HCT116 (cell line): Measurements from ENCODE around the gene ZDHHC19. TPM values are rescaled to one million over a fixed set of nuclear protein-coding genes. Genes with fewer than 3 reads are reported as not detected.
"Not testable (repeated sequence)": the region's sequence is repeated elsewhere in the genome, so short reads cannot be mapped to it uniquely, and the experiment has no call there.

Experiments used
- ATAC-seq: fragments of 200-7000 bp; cut with Tn5 transposase; 2 replicates; pipeline ENCODE4 v1.9.1; 2020; ENCODE audit warnings: mild to moderate bottlenecking, moderate library complexity
- BruUV-seq: library from RNA; stranded (reverse); fragments of 400-500 nt; replicated peaks from 2 replicates; lab custom pipeline; 2021; lab: Mats Ljungman, UMichigan
- CTCF ChIA-PET: fragments of 300-600 bp; sonication (Branson Sonifier 250); formaldehyde crosslinking; loops from one replicate; lab custom pipeline; 2021; ENCODE audit warnings: antibody characterized with exemption; lab: Charles Lee
- POLR2A ChIA-PET: fragments of 300-600, 350-600 bp; sonication (Branson Sonifier 250); formaldehyde crosslinking; loops from one replicate; lab custom pipeline; 2021; ENCODE audit warnings: antibody characterized with exemption; lab: Charles Lee
- RAD21 ChIA-PET, 2 experiments: fragments of 300-600 bp; sonication (Branson Sonifier 250); formaldehyde crosslinking; loops; one replicate each; lab custom pipeline; 2023; ENCODE audit warnings: low total read pairs in 2 of 2; ENCODE audit not compliant: uncharacterized antibody in 2 of 2, unreplicated experiment in 2 of 2, low non-redundant PET in 1 of 2; lab: Charles Lee
- DNase-seq: peaks from one replicate; pipeline ENCODE4 v3.0.0-alpha.2; 2010; ENCODE audit warnings: low read depth, low spot score
- H2AFZ ChIP-seq: fragments of 200-600 bp; shearing (Covaris generic), sonication (generic); 2 replicates; pipeline ENCODE4 v1.6.1; 2017; ENCODE audit warnings: low read depth, mixed run types, mixed read lengths, antibody characterized with exemption, low read length; ENCODE audit not compliant: poor library complexity, severe bottlenecking
- H3K27ac ChIP-seq: 2 replicates; pipeline ENCODE4 v1.5.1; 2012; ENCODE audit warnings: low read depth, low read length
- H3K27me3 ChIP-seq: fragments of 200-600 bp; sonication (generic); 2 replicates; pipeline ENCODE4 v1.6.1; 2016; ENCODE audit warnings: mixed run types, low read length, mixed read lengths; ENCODE audit not compliant: insufficient read depth
- H3K36me3 ChIP-seq, 2 experiments: fragments of 200-500 bp in 1 of 2; fragments of 200-600 bp in 1 of 2; sonication (Bioruptor generic) in 1 of 2; sonication (generic) in 1 of 2; 2 replicates each; pipeline versions ENCODE4 v1.5.1 to v1.6.1; 2014 to 2016; ENCODE audit warnings: low read length in 2 of 2, inconsistent platforms in 1 of 2, mixed read lengths in 1 of 2, mixed run types in 1 of 2; ENCODE audit not compliant: insufficient read depth in 2 of 2, control insufficient read depth in 1 of 2
- H3K4me1 ChIP-seq, 2 experiments: fragments of 200-600 bp in 1 of 2; sonication (generic) in 1 of 2; 2 replicates each; pipeline versions ENCODE4 v1.5.1 to v1.6.1; 2012 to 2017; ENCODE audit warnings: low read length in 2 of 2, inconsistent platforms in 1 of 2, mild to moderate bottlenecking in 1 of 2, mixed read lengths in 1 of 2, mixed run types in 1 of 2, moderate library complexity in 1 of 2; ENCODE audit not compliant: insufficient read depth in 2 of 2, control insufficient read depth in 1 of 2
- H3K4me2 ChIP-seq: fragments of 200-600 bp; sonication (generic); 2 replicates; pipeline ENCODE4 v1.6.1; 2017; ENCODE audit warnings: mixed run types, low read length, mixed read lengths
- H3K4me3 ChIP-seq, 2 experiments: fragments of 200-600 bp in 1 of 2; sonication (generic) in 1 of 2; replicated peaks in 1 of 2; 2 replicates each; pipeline ENCODE4 v1.5.1; 2011 to 2016; ENCODE audit warnings: low read length in 2 of 2, control low read depth in 1 of 2, low read depth in 1 of 2, mild to moderate bottlenecking in 1 of 2, mixed read lengths in 1 of 2, mixed run types in 1 of 2
- H3K79me2 ChIP-seq: fragments of 200-600 bp; sonication (generic); 2 replicates; pipeline ENCODE4 v1.6.1; 2017; ENCODE audit warnings: mild to moderate bottlenecking, mixed run types, low read length, moderate library complexity, mixed read lengths; ENCODE audit not compliant: insufficient read depth
- H3K9ac ChIP-seq: fragments of 200-600 bp; sonication (generic); 2 replicates; pipeline ENCODE4 v1.6.1; 2016; ENCODE audit warnings: low read length, mixed read lengths
- H3K9me2 ChIP-seq: fragments of 200-600 bp; sonication (generic), shearing (Covaris generic); 2 replicates; pipeline ENCODE4 v1.6.1; 2017; ENCODE audit warnings: mixed run types, mild to moderate bottlenecking, moderate library complexity; ENCODE audit not compliant: insufficient read depth
- H3K9me3 ChIP-seq, 2 experiments: fragments of 200-500 bp in 1 of 2; fragments of 200-600 bp in 1 of 2; sonication (Bioruptor generic) in 1 of 2; sonication (generic) in 1 of 2; 2 replicates each; pipeline ENCODE4 v1.6.1; 2014 to 2017; ENCODE audit warnings: low read length in 2 of 2, mixed read lengths in 2 of 2, inconsistent platforms in 1 of 2, low read depth in 1 of 2, mild to moderate bottlenecking in 1 of 2, mixed run types in 1 of 2, moderate library complexity in 1 of 2; ENCODE audit not compliant: control insufficient read depth in 1 of 2, insufficient read depth in 1 of 2
- H4K20me1 ChIP-seq: fragments of 200-600 bp; sonication (generic), shearing (Covaris generic); 2 replicates; pipeline ENCODE4 v1.6.1; 2017; ENCODE audit warnings: mixed run types, mild to moderate bottlenecking, moderate library complexity; ENCODE audit not compliant: insufficient read depth
- CBX3 ChIP-seq: IDR thresholded peaks from 2 replicates; pipeline ENCODE4 v1.6.1; 2012; ENCODE audit warnings: low read depth
- ELF1 ChIP-seq: IDR thresholded peaks from 2 replicates; pipeline ENCODE4 v1.6.1; 2012; ENCODE audit warnings: low read depth, borderline replicate concordance
- EZH2phosphoT487 ChIP-seq: fragments of 200-600 bp; IDR thresholded peaks from 2 replicates; pipeline ENCODE4 v1.6.1; 2018; ENCODE audit warnings: antibody characterized with exemption, borderline replicate concordance
- JUND ChIP-seq: IDR thresholded peaks from 2 replicates; pipeline ENCODE4 v1.6.1; 2012
- POLR2A ChIP-seq: IDR thresholded peaks from 2 replicates; pipeline ENCODE4 v1.7.0; 2011; ENCODE audit warnings: borderline replicate concordance; ENCODE audit not compliant: insufficient read depth, insufficient read length; ENCODE audit errors: extremely low read depth
- intact Hi-C: fragments of 100-400 bp; cut with micrococcal nuclease; formaldehyde crosslinking; loops from 2 replicates; pipeline ENCODE4 v1.10.0; 2022
- total RNA-seq: library from RNA; stranded (reverse); gene quantifications from one replicate; pipeline ENCODE4 v1.2.1, GENCODE V29; 2021; ENCODE audit not compliant: unreplicated experiment
- TF ChIP-seq, protein P1 (sequence below), 3 experiments: fragments of 200-600 bp in 1 of 3; sonication (generic) in 1 of 3; IDR thresholded peaks in 2 of 3; conservative IDR thresholded peaks in 1 of 3; 2 replicates each; pipeline ENCODE4 v1.5.1; 2012 to 2017; ENCODE audit warnings: low read depth in 2 of 3, low read length in 2 of 3, antibody characterized with exemption in 1 of 3, borderline replicate concordance in 1 of 3, control low read depth in 1 of 3, mild to moderate bottlenecking in 1 of 3, mixed read lengths in 1 of 3, mixed run types in 1 of 3, moderate library complexity in 1 of 3; ENCODE audit not compliant: insufficient read depth in 1 of 3
- TF ChIP-seq, protein P2 (sequence below): IDR thresholded peaks from 2 replicates; pipeline ENCODE4 v1.6.1; 2012

ZDHHC19 gene
- total RNA-seq, 1 experiment from 2014 or later = not detected

DNA sequence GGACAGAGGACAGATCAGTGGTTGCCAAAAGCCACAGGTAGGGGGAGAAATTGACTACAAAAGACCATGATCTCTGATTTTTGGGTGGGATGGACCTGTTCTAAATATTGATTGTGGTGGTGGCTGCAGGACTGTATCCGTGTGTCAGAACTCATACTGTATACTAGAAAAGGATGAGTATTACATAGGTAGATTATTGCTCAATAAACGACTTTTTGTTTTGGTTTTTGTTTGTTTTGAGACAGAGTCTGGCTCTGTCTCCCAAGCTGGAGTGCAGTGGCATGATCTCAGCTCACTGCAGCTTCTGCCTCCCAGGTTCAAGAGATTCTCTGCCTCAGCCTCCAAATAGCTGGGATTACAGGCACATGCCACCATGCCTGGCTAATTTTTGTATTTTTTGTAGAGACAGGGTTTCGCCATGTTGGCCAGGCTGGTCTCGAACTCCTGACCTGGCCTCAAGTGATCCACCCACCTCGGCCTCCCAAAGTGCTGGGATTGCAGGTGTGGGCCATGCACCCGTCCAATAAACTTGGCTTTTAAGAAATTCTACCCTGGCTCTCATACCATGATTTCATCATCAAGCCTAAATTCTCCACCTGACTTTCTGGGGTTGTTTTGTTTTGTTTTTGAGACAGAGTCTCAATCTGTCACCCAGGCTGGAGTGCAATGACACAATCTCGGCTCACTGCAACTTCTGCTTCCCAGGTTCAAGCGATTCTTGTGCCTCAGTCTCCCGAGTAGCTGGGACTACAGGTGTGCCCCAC is 5.6 kb downstream of the ZDHHC19 start:
- H3K36me3 ChIP-seq, H3K9ac ChIP-seq, H3K27me3 ChIP-seq, H3K4me2 ChIP-seq, H3K4me1 ChIP-seq, H4K20me1 ChIP-seq, BruUV-seq, H3K27ac ChIP-seq, H3K79me2 ChIP-seq, RAD21 ChIA-PET, H3K9me2 ChIP-seq, DNase-seq, H2AFZ ChIP-seq, ATAC-seq, H3K4me3 ChIP-seq, H3K9me3 ChIP-seq, intact Hi-C loops, POLR2A ChIA-PET: not testable (repeated sequence)
- CTCF ChIA-PET = interaction anchor here (1.3 kb wide), 1 partner anchor 317 kb away, joined by 3 read pairs; no protein-coding TSS in a partner anchor
- TF ChIP-seq, protein P1, sequence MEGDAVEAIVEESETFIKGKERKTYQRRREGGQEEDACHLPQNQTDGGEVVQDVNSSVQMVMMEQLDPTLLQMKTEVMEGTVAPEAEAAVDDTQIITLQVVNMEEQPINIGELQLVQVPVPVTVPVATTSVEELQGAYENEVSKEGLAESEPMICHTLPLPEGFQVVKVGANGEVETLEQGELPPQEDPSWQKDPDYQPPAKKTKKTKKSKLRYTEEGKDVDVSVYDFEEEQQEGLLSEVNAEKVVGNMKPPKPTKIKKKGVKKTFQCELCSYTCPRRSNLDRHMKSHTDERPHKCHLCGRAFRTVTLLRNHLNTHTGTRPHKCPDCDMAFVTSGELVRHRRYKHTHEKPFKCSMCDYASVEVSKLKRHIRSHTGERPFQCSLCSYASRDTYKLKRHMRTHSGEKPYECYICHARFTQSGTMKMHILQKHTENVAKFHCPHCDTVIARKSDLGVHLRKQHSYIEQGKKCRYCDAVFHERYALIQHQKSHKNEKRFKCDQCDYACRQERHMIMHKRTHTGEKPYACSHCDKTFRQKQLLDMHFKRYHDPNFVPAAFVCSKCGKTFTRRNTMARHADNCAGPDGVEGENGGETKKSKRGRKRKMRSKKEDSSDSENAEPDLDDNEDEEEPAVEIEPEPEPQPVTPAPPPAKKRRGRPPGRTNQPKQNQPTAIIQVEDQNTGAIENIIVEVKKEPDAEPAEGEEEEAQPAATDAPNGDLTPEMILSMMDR (IDR thresholded peaks at IDR 0.05 in 2 of 3, conservative IDR thresholded peaks at IDR 0.05 in 1 of 3; ENCODE audit: borderline replicate concordance in 1 of 3, insufficient read depth in 1 of 3, low read depth in 2 of 3, low read length in 2 of 3) = peak in 1 of 3 experiments; percentile 25; a peak in 3 of 6 replicates

DNA sequence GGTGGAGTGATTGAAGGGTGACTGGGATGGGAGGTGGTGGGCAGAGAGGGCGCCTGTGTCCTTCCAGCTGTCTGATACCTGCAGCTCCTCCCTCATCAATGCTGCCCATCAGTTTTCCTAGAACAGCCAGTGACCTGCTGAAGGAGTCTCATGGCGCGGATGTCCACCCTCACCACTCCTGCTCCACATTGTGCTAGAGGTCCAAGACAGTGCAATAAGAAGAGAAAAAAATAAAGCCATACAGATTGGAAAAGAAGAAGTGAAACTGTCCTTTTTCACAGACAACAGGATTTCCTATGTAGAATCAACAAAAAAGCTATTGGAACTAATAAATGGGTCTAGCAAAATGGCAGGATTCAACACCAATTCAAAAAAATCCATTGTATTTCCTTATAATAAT is 7.4 kb downstream of the ZDHHC19 start:
- H3K36me3 ChIP-seq = no peaks in the 10 kb centered on the region
- H3K9me3 ChIP-seq = no peaks in the 10 kb centered on the region
- ATAC-seq (no peak), DNase-seq (no peak)
- CTCF ChIA-PET = no interaction called here
- H3K27me3 ChIP-seq = no peaks in the 10 kb centered on the region
- H3K9me2 ChIP-seq = no peaks in the 10 kb centered on the region
- H3K27ac ChIP-seq = no peak overlapping the region
- no peak overlapping the region for H3K4me2 ChIP-seq
- no peak overlapping the region for H3K9ac ChIP-seq
- intact Hi-C loops = no loop called here
- RAD21 ChIA-PET = no interaction called here
- BruUV-seq = no TSS peak
- peaks cover 0 to 6% of the 10 kb centered on the region in 2 experiments; a peak in 1 of 4 replicates for H3K4me1 ChIP-seq
- POLR2A ChIA-PET = no interaction called here
- H3K4me3 ChIP-seq = no peak overlapping the region
- no peaks in the 10 kb centered on the region for H3K79me2 ChIP-seq
- H2AFZ ChIP-seq = no peak overlapping the region
- no peaks in the 10 kb centered on the region for H4K20me1 ChIP-seq
- TF ChIP-seq JUND (no peak), CBX3 (no peak), EZH2phosphoT487 (no peak), ELF1 (no peak), POLR2A (no peak)
- TF ChIP-seq, protein P2, sequence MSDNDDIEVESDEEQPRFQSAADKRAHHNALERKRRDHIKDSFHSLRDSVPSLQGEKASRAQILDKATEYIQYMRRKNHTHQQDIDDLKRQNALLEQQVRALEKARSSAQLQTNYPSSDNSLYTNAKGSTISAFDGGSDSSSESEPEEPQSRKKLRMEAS = no peak
